GM12891 (cell line): ENCODE results near the gene PARD3.

Experiments
- PAX5 ChIP-seq: IDR thresholded peaks from 2 replicates; pipeline ENCODE4 v1.6.1; 2011; ENCODE audit warnings: low read length, moderate library complexity, mild to moderate bottlenecking; ENCODE audit not compliant: insufficient read depth, severe bottlenecking
- POLR2A ChIP-seq: IDR thresholded peaks from 2 replicates; pipeline ENCODE4 v1.6.1; 2011; ENCODE audit warnings: low read depth, low read length, control low read depth
- POLR2AphosphoS5 ChIP-seq: IDR thresholded peaks from 2 replicates; pipeline ENCODE4 v1.6.1; 2011; ENCODE audit warnings: low read depth, low read length, control low read depth
- SPI1 ChIP-seq: IDR thresholded peaks from 2 replicates; pipeline ENCODE4 v1.6.1; 2011; ENCODE audit warnings: low read depth, low read length, control low read depth
- TAF1 ChIP-seq: IDR thresholded peaks from 2 replicates; pipeline ENCODE4 v1.6.1; 2011; ENCODE audit warnings: low read depth, low read length, control low read depth

- TF ChIP-seq SPI1 (no peak), TAF1 (no peak), POLR2A (no peak), POLR2AphosphoS5 (no peak), PAX5 (no peak)
Measured at GRCh38 chr10:34587002-34587679, 228.0 kb downstream of the PARD3 start.
